Measurements from ENCODE around the gene OSTN. TPM values are rescaled to one million over a fixed set of nuclear protein-coding genes. Genes with fewer than 3 reads are reported as not detected.
"Not testable (repeated sequence)": the region's sequence is repeated elsewhere in the genome, so short reads cannot be mapped to it uniquely, and the experiment has no call there.

Gene OSTN
- total RNA-seq, 1 donor from 2014 or later, result not detected

DNA sequence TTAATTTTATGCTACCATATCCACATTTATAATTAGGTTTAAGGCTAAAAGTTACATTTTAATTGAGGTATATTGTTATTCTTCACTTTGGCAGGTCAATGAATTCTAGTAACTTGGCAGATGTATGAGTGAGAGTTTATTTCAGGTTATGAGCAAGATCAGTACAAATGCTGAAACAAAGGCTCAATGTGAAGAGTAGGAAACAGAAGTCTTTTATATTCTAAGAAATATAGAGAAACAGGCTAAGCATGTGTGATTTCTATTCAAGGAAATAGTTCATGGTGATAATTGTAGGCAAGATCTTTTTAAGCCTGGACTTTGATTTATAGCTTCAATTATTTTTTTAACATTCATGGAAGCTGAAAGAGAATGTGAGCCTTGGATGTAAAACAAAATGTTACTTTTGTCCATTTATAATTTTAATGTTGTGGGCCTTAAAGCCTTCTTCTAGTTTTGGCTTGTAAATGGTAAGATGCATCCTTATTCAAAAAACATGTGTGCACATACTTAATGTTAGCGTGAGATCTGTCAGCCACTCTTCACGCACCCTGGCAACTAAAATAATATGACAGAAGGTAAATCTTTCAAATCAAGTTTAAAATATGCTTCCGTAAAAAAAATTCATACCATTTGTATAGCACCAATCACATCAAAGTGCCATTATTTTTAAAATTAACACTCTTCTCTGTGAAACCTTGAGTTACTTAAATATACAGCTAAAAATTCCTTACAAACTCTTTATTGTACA, 22.8 kb upstream of the OSTN start:
- no peak overlapping the region for H3K4me3 ChIP-seq
- TF ChIP-seq, protein P1, sequence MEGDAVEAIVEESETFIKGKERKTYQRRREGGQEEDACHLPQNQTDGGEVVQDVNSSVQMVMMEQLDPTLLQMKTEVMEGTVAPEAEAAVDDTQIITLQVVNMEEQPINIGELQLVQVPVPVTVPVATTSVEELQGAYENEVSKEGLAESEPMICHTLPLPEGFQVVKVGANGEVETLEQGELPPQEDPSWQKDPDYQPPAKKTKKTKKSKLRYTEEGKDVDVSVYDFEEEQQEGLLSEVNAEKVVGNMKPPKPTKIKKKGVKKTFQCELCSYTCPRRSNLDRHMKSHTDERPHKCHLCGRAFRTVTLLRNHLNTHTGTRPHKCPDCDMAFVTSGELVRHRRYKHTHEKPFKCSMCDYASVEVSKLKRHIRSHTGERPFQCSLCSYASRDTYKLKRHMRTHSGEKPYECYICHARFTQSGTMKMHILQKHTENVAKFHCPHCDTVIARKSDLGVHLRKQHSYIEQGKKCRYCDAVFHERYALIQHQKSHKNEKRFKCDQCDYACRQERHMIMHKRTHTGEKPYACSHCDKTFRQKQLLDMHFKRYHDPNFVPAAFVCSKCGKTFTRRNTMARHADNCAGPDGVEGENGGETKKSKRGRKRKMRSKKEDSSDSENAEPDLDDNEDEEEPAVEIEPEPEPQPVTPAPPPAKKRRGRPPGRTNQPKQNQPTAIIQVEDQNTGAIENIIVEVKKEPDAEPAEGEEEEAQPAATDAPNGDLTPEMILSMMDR (IDR thresholded peaks at IDR 0.05), result no peak
- H3K4me1 ChIP-seq, result no peaks in the 10 kb centered on the region
- no peak for ATAC-seq
- no peaks in the 10 kb centered on the region for H3K9me3 ChIP-seq
- H3K27me3 ChIP-seq (ENCODE audit: low read depth), result no peaks in the 10 kb centered on the region
- intact Hi-C loops (cut with DNase I), result no loop called here
- H3K27ac ChIP-seq, result no peak overlapping the region
- no peak for DNase-seq
- H3K36me3 ChIP-seq, result no peaks in the 10 kb centered on the region

DNA sequence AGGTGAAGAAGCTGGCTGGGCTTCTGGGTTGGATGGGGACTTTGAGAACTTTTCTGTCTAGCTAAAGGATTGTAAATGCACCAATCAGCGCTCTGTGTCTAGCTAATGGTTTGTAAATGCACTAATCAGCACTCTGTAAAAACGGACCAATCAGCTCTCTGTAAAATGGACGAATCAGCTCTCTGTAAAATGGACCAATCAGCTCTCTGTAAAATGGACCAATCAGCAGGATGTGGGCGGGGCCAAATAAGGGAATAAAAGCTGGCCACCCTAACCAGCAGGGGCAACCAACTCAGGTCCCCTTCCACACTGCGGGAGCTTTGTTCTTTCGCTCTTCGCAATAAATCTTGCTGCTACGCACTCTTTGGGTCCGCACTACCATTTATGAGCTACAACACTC, 13.7 kb upstream of the OSTN start:
- H3K36me3 ChIP-seq; H3K4me1 ChIP-seq; ATAC-seq; H3K27me3 ChIP-seq (ENCODE audit: low read depth); intact Hi-C loops (cut with DNase I); H3K9me3 ChIP-seq; DNase-seq; H3K27ac ChIP-seq; H3K4me3 ChIP-seq: not testable (repeated sequence)

DNA sequence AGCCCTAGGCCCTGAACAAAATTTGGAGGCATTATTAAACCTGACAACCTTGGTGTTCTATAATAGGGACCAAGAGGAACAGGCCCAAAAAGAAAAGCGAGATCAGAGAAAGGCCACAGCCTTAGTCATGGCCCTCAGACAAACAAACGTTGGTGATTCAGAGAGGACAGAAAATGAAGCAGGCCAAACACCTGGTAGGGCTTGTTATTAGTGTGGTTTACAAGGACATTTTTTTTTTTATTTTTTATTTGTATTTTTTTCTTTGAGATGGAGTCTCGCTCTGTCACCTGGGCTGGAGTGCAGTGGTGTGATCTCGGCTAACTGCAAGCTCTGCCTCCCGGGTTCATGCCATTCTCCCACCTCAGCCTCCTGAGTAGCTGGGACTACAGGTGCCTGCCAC, 10.8 kb upstream of the OSTN start:
- ATAC-seq; H3K4me3 ChIP-seq; H3K4me1 ChIP-seq; intact Hi-C loops (cut with DNase I); H3K27me3 ChIP-seq (ENCODE audit: low read depth); DNase-seq; H3K36me3 ChIP-seq; H3K9me3 ChIP-seq; H3K27ac ChIP-seq: not testable (repeated sequence)

DNA sequence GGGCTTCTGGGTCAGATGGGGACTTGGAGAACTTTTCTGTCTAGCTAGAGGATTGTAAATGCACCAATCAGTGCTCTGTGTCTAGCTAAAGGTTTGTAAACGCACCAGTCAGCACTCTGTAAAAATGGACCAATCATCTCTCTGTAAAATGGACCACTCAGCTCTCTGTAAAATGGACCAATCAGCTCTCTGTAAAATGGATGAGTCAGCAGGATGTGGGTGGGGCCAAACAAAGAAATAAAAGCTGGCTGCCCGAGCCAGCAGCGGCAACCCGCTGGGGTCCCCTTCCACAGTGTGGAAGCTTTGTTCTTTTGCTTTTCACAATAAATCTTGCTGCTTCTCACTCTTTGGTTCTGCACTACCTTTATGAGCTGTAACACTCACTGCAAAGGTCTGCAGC, 6.8 kb upstream of the OSTN start:
- ATAC-seq; DNase-seq; H3K9me3 ChIP-seq; intact Hi-C loops (cut with DNase I); H3K4me1 ChIP-seq; H3K4me3 ChIP-seq; H3K36me3 ChIP-seq; H3K27me3 ChIP-seq (ENCODE audit: low read depth); H3K27ac ChIP-seq: not testable (repeated sequence)

DNA sequence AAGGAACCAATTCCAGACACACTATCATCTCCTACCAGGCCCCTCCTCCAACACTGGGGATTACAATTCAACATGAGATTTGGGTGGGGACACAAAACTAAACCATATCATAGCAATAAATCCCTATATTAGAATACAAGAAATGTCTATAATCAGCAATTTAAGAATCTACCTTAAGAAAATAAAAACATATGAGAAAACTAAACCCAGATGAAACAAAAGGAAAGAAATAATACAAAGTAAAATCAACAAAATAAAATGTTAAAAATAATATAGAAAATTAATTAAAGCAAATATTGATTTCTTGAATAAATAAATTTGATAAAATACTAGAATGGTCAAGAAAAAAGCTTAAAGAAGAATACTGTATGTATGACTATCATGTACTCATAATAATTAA, 6.1 kb upstream of the OSTN start:
- intact Hi-C loops (cut with DNase I), result no loop called here
- Histone ChIP-seq H3K4me3 (no peak overlapping the region), H3K4me1 (no peaks in the 10 kb centered on the region), H3K9me3 (no peaks in the 10 kb centered on the region), H3K27me3 (ENCODE audit: low read depth) (no peaks in the 10 kb centered on the region), H3K27ac (no peak overlapping the region), H3K36me3 (no peaks in the 10 kb centered on the region)
- TF ChIP-seq, protein P1 (IDR thresholded peaks at IDR 0.05), result no peak
- ATAC-seq (no peak), DNase-seq (no peak)

DNA sequence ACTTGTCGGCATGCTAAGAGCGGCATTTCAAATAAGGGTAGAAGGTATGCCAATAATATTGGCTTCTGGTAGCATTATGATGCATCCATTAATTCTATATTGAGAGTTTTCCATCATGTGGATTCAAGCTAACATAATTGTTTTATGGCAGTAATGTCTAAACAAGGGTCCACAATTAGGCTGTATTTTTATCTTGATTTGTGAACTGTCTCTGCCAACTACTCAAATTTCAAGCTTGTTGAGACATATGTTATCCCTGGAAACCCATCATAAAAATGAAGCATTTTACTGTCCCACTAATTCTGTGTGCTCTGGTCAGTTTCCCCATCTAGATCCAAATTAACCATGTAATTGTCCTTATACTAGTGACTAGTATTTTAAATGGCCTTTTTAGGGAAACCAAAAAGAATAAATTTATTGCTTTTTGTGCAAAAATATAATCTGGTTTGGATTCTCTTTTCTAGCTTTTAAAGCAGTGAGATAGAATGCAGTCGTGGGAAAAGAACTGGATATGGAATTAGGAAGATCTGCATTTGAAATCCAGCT, 1.2 kb upstream of the OSTN start:
- no peaks in the 10 kb centered on the region for H3K9me3 ChIP-seq
- H3K4me1 ChIP-seq, result no peaks in the 10 kb centered on the region
- intact Hi-C loops (cut with DNase I), result no loop called here
- ATAC-seq (no peak), DNase-seq (no peak)
- H3K36me3 ChIP-seq, result no peaks in the 10 kb centered on the region
- H3K27ac ChIP-seq, result no peak overlapping the region
- no peak overlapping the region for H3K4me3 ChIP-seq
- H3K27me3 ChIP-seq (ENCODE audit: low read depth), result peaks cover 3% of the 10 kb centered on the region
- TF ChIP-seq, protein P1 (IDR thresholded peaks at IDR 0.05), result no peak

DNA sequence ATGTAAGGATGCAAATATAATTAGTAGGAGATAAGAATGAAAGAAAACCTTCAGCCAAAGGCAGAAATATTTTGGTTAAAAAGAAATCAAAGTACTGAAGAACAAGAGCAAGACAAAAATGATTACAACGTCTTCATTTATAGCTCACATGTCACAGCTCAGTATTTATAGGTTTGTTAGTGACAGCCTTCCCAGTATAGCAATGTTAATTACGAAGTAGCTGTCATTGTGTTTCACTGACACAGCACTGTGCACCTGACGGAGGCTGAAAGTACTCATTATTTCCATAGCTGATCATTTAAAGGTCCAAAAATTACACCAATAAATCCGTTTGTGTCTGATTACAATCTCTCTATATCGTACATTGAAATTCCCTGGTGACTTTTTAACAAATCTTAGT, 561 bp upstream of the OSTN start:
- no peak overlapping the region for H3K27ac ChIP-seq
- ATAC-seq, result no peak
- intact Hi-C loops (cut with DNase I), result no loop called here
- TF ChIP-seq, protein P1 (IDR thresholded peaks at IDR 0.05), result no peak
- no peaks in the 10 kb centered on the region for H3K4me1 ChIP-seq
- no peak for DNase-seq
- H3K9me3 ChIP-seq, result no peaks in the 10 kb centered on the region
- no peaks in the 10 kb centered on the region for H3K36me3 ChIP-seq
- H3K4me3 ChIP-seq, result no peak overlapping the region
- peaks cover 3% of the 10 kb centered on the region for H3K27me3 ChIP-seq (ENCODE audit: low read depth)

All from lower lobe of right lung (tissue), 2 donors.